ENCODE results near the gene ANKRD6.

ANKRD6 gene

GRCh38 chr6:89566930-89567629, 134.1 kb downstream of the ANKRD6 start:
- DNase-seq: no peak

GRCh38 chr6:89567630-89568390, 134.9 kb downstream of the ANKRD6 start:
- no peak for DNase-seq

- DNase-seq: no peak
These were observed 142.1 kb downstream of the ANKRD6 start for GRCh38 chr6:89574910-89575561.

- DNase-seq: no peak
These were observed 142.6 kb downstream of the ANKRD6 start for GRCh38 chr6:89575562-89575960.

GRCh38 chr6:89580997-89581666, 148.2 kb downstream of the ANKRD6 start:
- DNase-seq: no peak

- DNase-seq: no peak
These were observed 148.7 kb downstream of the ANKRD6 start for GRCh38 chr6:89581689-89582088.

GRCh38 chr6:89582669-89583325, 149.8 kb downstream of the ANKRD6 start:
- DNase-seq: no peak

- no peak for DNase-seq
These were observed 150.6 kb downstream of the ANKRD6 start for GRCh38 chr6:89583559-89583958.

GRCh38 chr6:89584539-89584938, 151.6 kb downstream of the ANKRD6 start:
- no peak for DNase-seq

- DNase-seq: no peak
These were observed 152.2 kb downstream of the ANKRD6 start for GRCh38 chr6:89585154-89585553.

GRCh38 chr6:89589297-89590025, 156.5 kb downstream of the ANKRD6 start:
- no peak for DNase-seq

- DNase-seq: no peak
These were observed 157.2 kb downstream of the ANKRD6 start for GRCh38 chr6:89590133-89590532.

- DNase-seq: no peak
These were observed 158.8 kb downstream of the ANKRD6 start for GRCh38 chr6:89591745-89592144.

GRCh38 chr6:89596056-89596455, 163.1 kb downstream of the ANKRD6 start:
- DNase-seq: no peak

GRCh38 chr6:89596484-89596883, 163.5 kb downstream of the ANKRD6 start:
- no peak for DNase-seq

GRCh38 chr6:89597372-89597771, 164.4 kb downstream of the ANKRD6 start:
- no peak for DNase-seq

- no peak for DNase-seq
These were observed 165.0 kb downstream of the ANKRD6 start for GRCh38 chr6:89597988-89598387.

GRCh38 chr6:89599727-89600126, 166.8 kb downstream of the ANKRD6 start:
- no peak for DNase-seq

GRCh38 chr6:89602166-89602565, 169.2 kb downstream of the ANKRD6 start:
- DNase-seq: no peak

- DNase-seq: no peak
These were observed 171.7 kb downstream of the ANKRD6 start for GRCh38 chr6:89604653-89605052.

GRCh38 chr6:89605861-89606260, 172.9 kb downstream of the ANKRD6 start:
- no peak for DNase-seq

- DNase-seq: peak; percentile 40
These were observed 177.2 kb downstream of the ANKRD6 start for GRCh38 chr6:89610149-89610642.
